HepG2 (cell line): ENCODE results near the gene TRIM37. TPM values are rescaled to one million over a fixed set of nuclear protein-coding genes. Genes with fewer than 3 reads are reported as not detected.
A peak's percentile ranks its signal among the peaks of the same experiment; 100 is the strongest.

Source experiments
- BHLHE40 ChIP-seq: IDR thresholded peaks from 2 replicates; pipeline ENCODE4 v1.6.1; 2011; ENCODE audit warnings: low read length, improper control_type of control experiment
- CSRNP2 ChIP-seq: sonication (generic); formaldehyde crosslinking; conservative IDR thresholded peaks from 2 replicates; pipeline ENCODE4 v1.8.0; 2022; ENCODE audit warnings: low read depth, missing genetic modification reagents
- DMTF1 ChIP-seq: sonication (generic); formaldehyde crosslinking; IDR thresholded peaks from 2 replicates; pipeline ENCODE4 v1.4.0; 2020; ENCODE audit warnings: mild to moderate bottlenecking, missing genetic modification reagents
- MEIS2 ChIP-seq: sonication (generic); formaldehyde crosslinking; IDR thresholded peaks from 2 replicates; pipeline ENCODE4 v1.9.0; 2021; ENCODE audit warnings: mild to moderate bottlenecking, missing genetic modification reagents
- POLR2A ChIP-seq, 2 experiments: IDR thresholded peaks; 2 replicates each; pipeline ENCODE4 v1.6.1; 2011; ENCODE audit warnings: low read depth in 2 of 2, low read length in 2 of 2, mild to moderate bottlenecking in 1 of 2, moderate library complexity in 1 of 2; ENCODE audit not compliant: insufficient read depth in 1 of 2
- RAD21 ChIP-seq: fragments of 450-650 bp; formaldehyde crosslinking; IDR thresholded peaks from 2 replicates; pipeline ENCODE4 v1.5.0; 2020; ENCODE audit warnings: mild to moderate bottlenecking
- SNAPC2 ChIP-seq: sonication (generic); formaldehyde crosslinking; IDR thresholded peaks from 2 replicates; pipeline ENCODE4 v1.8.1; 2022; ENCODE audit warnings: mild to moderate bottlenecking, missing genetic modification reagents
- TFAP4 ChIP-seq: sonication (generic); IDR thresholded peaks from 2 replicates; pipeline ENCODE4 v1.6.1; 2016; ENCODE audit warnings: low read depth, borderline replicate concordance
- TFDP1 ChIP-seq: IDR thresholded peaks from 2 replicates; pipeline ENCODE4 v1.6.1; 2016; ENCODE audit warnings: missing compliant biosample characterization, missing genetic modification reagents, borderline replicate concordance
- TFE3 ChIP-seq: IDR thresholded peaks from 2 replicates; pipeline ENCODE4 v1.6.1; 2016
- THRA ChIP-seq: sonication (generic); formaldehyde crosslinking; IDR thresholded peaks from 2 replicates; pipeline ENCODE4 v1.4.0; 2020; ENCODE audit warnings: missing genetic modification reagents, borderline replicate concordance
- TRIM24 ChIP-seq: sonication (generic); formaldehyde crosslinking; IDR thresholded peaks from 2 replicates; pipeline ENCODE4 v1.8.0; 2022; ENCODE audit warnings: mild to moderate bottlenecking, missing genetic modification reagents
- WIZ ChIP-seq: sonication (generic); formaldehyde crosslinking; IDR thresholded peaks from 2 replicates; pipeline ENCODE4 v1.5.1; 2020; ENCODE audit warnings: mild to moderate bottlenecking, missing genetic modification reagents
- ZFP36L2 ChIP-seq: sonication (generic); formaldehyde crosslinking; IDR thresholded peaks from 2 replicates; pipeline ENCODE4 v1.4.0; 2020; ENCODE audit warnings: missing genetic modification reagents
- ZKSCAN5 ChIP-seq: sonication (generic); formaldehyde crosslinking; IDR thresholded peaks from 2 replicates; pipeline ENCODE4 v1.5.1; 2020; ENCODE audit warnings: mild to moderate bottlenecking, missing genetic modification reagents
- ZMYM2 ChIP-seq: sonication (generic); formaldehyde crosslinking; IDR thresholded peaks from 2 replicates; pipeline ENCODE4 v1.8.0; 2022; ENCODE audit warnings: mild to moderate bottlenecking, missing genetic modification reagents
- ZNF124 ChIP-seq: sonication (generic); formaldehyde crosslinking; IDR thresholded peaks from 2 replicates; pipeline ENCODE4 v1.4.0; 2020; ENCODE audit warnings: missing genetic modification reagents
- ZNF549 ChIP-seq: sonication (generic); formaldehyde crosslinking; IDR thresholded peaks from 2 replicates; pipeline ENCODE4 v1.5.0; 2020; ENCODE audit warnings: missing genetic modification reagents
- ZNF563 ChIP-seq: sonication (generic); formaldehyde crosslinking; IDR thresholded peaks from 2 replicates; pipeline ENCODE4 v1.8.0; 2022; ENCODE audit warnings: mild to moderate bottlenecking, moderate library complexity, missing genetic modification reagents
- polyA plus RNA-seq, 8 experiments: library from polyadenylated mRNA; depleted of rRNA in 3 of 8; stranded (reverse) in 7 of 8; unstranded in 1 of 8; fragments of >200 nt; fragmentation: Illumina TruSeq in 4 of 8; extraction: Trizol in 4 of 8; gene quantifications; 2 replicates each; pipeline versions ENCODE4 v1.2.1 to v1.2.3, GENCODE V29; 2011 to 2016; ENCODE audit warnings: low read depth in 4 of 8, missing spikeins in 1 of 8, mixed read lengths in 1 of 8; ENCODE audit not compliant: insufficient read depth in 1 of 8
- total RNA-seq, 5 experiments: library from RNA; depleted of rRNA; stranded (reverse); fragments of >200 nt; fragmentation: Illumina TruSeq; extraction: Trizol; gene quantifications; 2 replicates each; pipeline ENCODE4 v1.2.3, GENCODE V29; 2016; ENCODE audit warnings: low read depth in 1 of 5

The TRIM37 gene
- total and polyA plus RNA-seq, 2 of the 13 experiments (the other 11 are each of a cell fraction or from before 2014, with no cell fraction given) = 12.4 to 39.1 TPM

- TF ChIP-seq DMTF1 (CRISPR knock-in tag) (peak; percentile 96), WIZ (CRISPR knock-in tag) (peak; percentile 45; the same call in 1 of the 2 replicates), MEIS2 (CRISPR knock-in tag) (peak; percentile 74; the same call in 1 of the 2 replicates), BHLHE40 (peak; percentile 63), TFAP4 (peak; percentile 81; the same call in 1 of the 2 replicates), TRIM24 (CRISPR knock-in tag) (no peak), SNAPC2 (CRISPR knock-in tag) (peak; percentile 65; the same call in 1 of the 2 replicates), ZNF124 (CRISPR knock-in tag) (0 out of 2 replicates have a peak, but pooled peaks have one; percentile 42), ZNF563 (peak; percentile 73), POLR2A (IDR thresholded peaks at IDR 0.05; ENCODE audit: insufficient read depth in 1 of 2, low read depth in 2 of 2, low read length in 2 of 2) (peak; percentile 50 to 80), ZMYM2 (no peak; the same call in 1 of the 2 replicates), THRA (CRISPR knock-in tag) (peak; percentile 18; the same call in 1 of the 2 replicates), ZNF549 (CRISPR knock-in tag) (no peak), ZFP36L2 (peak; percentile 42; the same call in 1 of the 2 replicates), CSRNP2 (CRISPR knock-in tag) (no peak), TFDP1 (CRISPR knock-in tag) (peak; percentile 75; the same call in 1 of the 2 replicates), RAD21 (CRISPR knock-in tag) (peak; percentile 55; the same call in 1 of the 2 replicates), ZKSCAN5 (CRISPR knock-in tag) (0 out of 2 replicates have a peak, but pooled peaks have one; percentile 14), TFE3 (CRISPR knock-in tag) (peak; percentile 49)
Observed at GRCh38 chr17:59154721-59155438, 48.2 kb upstream of the TRIM37 start, which contains the start of gene SKA2 (continued).
